K562 (cell line): ENCODE results near the gene FHIT. TPM values are rescaled to one million over a fixed set of nuclear protein-coding genes. Genes with fewer than 3 reads are reported as not detected.

Experiments
- ATAC-seq: fragments of 200-7000 bp; cut with Tn5 transposase; 3 replicates; pipeline ENCODE4 v1.9.1; 2020; ENCODE audit warnings: moderate library complexity
- BruUV-seq: library from RNA; stranded (reverse); fragments of 400-500 nt; replicated peaks from 2 replicates; lab custom pipeline; 2021; lab: Mats Ljungman, UMichigan
- CTCF ChIA-PET: fragments of 300-600 bp; formaldehyde crosslinking; extraction: SDS; loops from one replicate; lab custom pipeline; 2021; ENCODE audit warnings: low intra/inter-chr PET ratio; lab: Yijun Ruan, JAX
- POLR2A ChIA-PET: fragments of 300-600, 350-650 bp; sonication (Branson Sonifier 250); formaldehyde crosslinking; extraction: SDS; loops from one replicate; lab custom pipeline; 2021; ENCODE audit warnings: antibody characterized with exemption, inconsistent platforms; lab: Yijun Ruan, JAX
- DNase-seq, 4 experiments: peaks; one replicate each; pipeline versions ENCODE4 v3.0.0 to v3.0.0-alpha.2; 2011 to 2018; ENCODE audit warnings: low spot score in 3 of 4, mixed read lengths in 3 of 4; ENCODE audit errors: extremely low read depth in 1 of 4
- FAIRE-seq: peaks from 2 replicates; lab custom pipeline; 2011; peaks lifted over from hg19 to GRCh38; lab: Jason Lieb, UNC
- H2AFZ ChIP-seq: 2 replicates; pipeline ENCODE4 v1.6.0; 2011; ENCODE audit warnings: low read depth, low read length, control low read depth, inconsistent platforms
- H3K27ac ChIP-seq: fragments of 200-600 bp; 3 replicates; pipeline ENCODE4 v1.8.0; 2011; ENCODE audit warnings: low read depth, mild to moderate bottlenecking, control low read depth, inconsistent platforms, low read length, moderate library complexity, mixed read lengths; ENCODE audit errors: extremely low read depth
- H3K27me3 ChIP-seq, 2 experiments: fragments of 300-600 bp in 1 of 2; 2 replicates in 1 of 2; 3 replicates in 1 of 2; pipeline versions ENCODE4 v1.6.0 to v1.8.0; 2011; ENCODE audit warnings: inconsistent platforms in 2 of 2, low read length in 2 of 2, mild to moderate bottlenecking in 1 of 2, mixed read lengths in 1 of 2, moderate library complexity in 1 of 2; ENCODE audit not compliant: control insufficient read depth in 2 of 2, insufficient read depth in 2 of 2
- H3K36me3 ChIP-seq: fragments of 300-600 bp; 3 replicates; pipeline ENCODE4 v1.8.0; 2011; ENCODE audit warnings: mild to moderate bottlenecking, low read length, inconsistent platforms; ENCODE audit not compliant: control insufficient read depth, insufficient read depth
- H3K4me1 ChIP-seq, 2 experiments: fragments of 200-600 bp in 1 of 2; replicated peaks in 1 of 2; 2 replicates in 1 of 2; 3 replicates in 1 of 2; pipeline versions ENCODE4 v1.5.1 to v1.8.0; 2011; ENCODE audit warnings: inconsistent platforms in 2 of 2, low read length in 2 of 2, mild to moderate bottlenecking in 1 of 2, mixed read lengths in 1 of 2, moderate library complexity in 1 of 2; ENCODE audit not compliant: control insufficient read depth in 2 of 2, insufficient read depth in 2 of 2
- H3K4me2 ChIP-seq: 2 replicates; pipeline ENCODE4 v1.6.1; 2011; ENCODE audit warnings: low read length, control low read depth, inconsistent platforms, mixed read lengths; ENCODE audit not compliant: insufficient read depth
- H3K4me3 ChIP-seq: fragments of 200-600 bp; sonication (generic), shearing (Covaris generic); 2 replicates; pipeline ENCODE4 v1.5.1; 2016; ENCODE audit warnings: control low read depth, inconsistent platforms
- H3K79me2 ChIP-seq: fragments of 200-600 bp; 3 replicates; pipeline ENCODE4 v1.8.0; 2011; ENCODE audit warnings: low read length, inconsistent platforms; ENCODE audit not compliant: control insufficient read depth, insufficient read depth
- H3K9ac ChIP-seq, 2 experiments: 2 replicates each; pipeline versions ENCODE4 v1.6.0 to v1.6.1; 2011; ENCODE audit warnings: low read depth in 2 of 2, low read length in 2 of 2, control low read depth in 1 of 2, inconsistent platforms in 1 of 2, mild to moderate bottlenecking in 1 of 2, mixed read lengths in 1 of 2; ENCODE audit not compliant: insufficient read depth in 1 of 2
- H3K9me1 ChIP-seq: one replicate; pipeline ENCODE4 v1.6.0; 2011; ENCODE audit warnings: inconsistent platforms, mild to moderate bottlenecking, low read length, moderate library complexity; ENCODE audit not compliant: control insufficient read depth, insufficient read depth
- H3K9me3 ChIP-seq: replicated peaks from 2 replicates; pipeline ENCODE4 v1.5.1; 2011; ENCODE audit warnings: low read depth, low read length, inconsistent platforms; ENCODE audit not compliant: control insufficient read depth, insufficient read depth
- H4K20me1 ChIP-seq: replicated peaks from 2 replicates; pipeline ENCODE4 v1.6.1; 2011; ENCODE audit warnings: low read length, inconsistent platforms, mixed read lengths; ENCODE audit not compliant: control insufficient read depth, insufficient read depth
- CBX8 ChIP-seq: fragments of 200-600 bp; sonication (generic); IDR thresholded peaks from 2 replicates; pipeline ENCODE4 v1.6.1; 2012; ENCODE audit warnings: borderline replicate concordance, mixed run types, low read depth, mild to moderate bottlenecking, moderate library complexity, mixed read lengths, low read length, control low read depth, inconsistent platforms; ENCODE audit not compliant: poor library complexity, severe bottlenecking; ENCODE audit errors: extremely low read depth
- FOSL1 ChIP-seq: fragments of 200-800 bp; sonication (Bioruptor generic); conservative IDR thresholded peaks from 2 replicates; pipeline ENCODE4 v1.6.1; 2016; ENCODE audit warnings: missing genetic modification characterization, missing compliant biosample characterization
- RAD21 ChIP-seq, 2 experiments: fragments of 250-450 bp in 1 of 2; fragments of 450-650 bp in 1 of 2; sonication (Bioruptor Pico) in 1 of 2; formaldehyde crosslinking in 1 of 2; IDR thresholded peaks in 1 of 2; conservative IDR thresholded peaks in 1 of 2; 2 replicates each; pipeline versions ENCODE4 v1.4.0 to v1.8.0; 2020 to 2022; ENCODE audit warnings: mild to moderate bottlenecking in 2 of 2, moderate library complexity in 1 of 2
- RB1 ChIP-seq: fragments of 450-650 bp; IDR thresholded peaks from 2 replicates; pipeline ENCODE4 v1.6.1; 2017; ENCODE audit warnings: low read depth, mild to moderate bottlenecking
- WHSC1 ChIP-seq: IDR thresholded peaks from one replicate; pipeline ENCODE4 v1.6.1; 2012; ENCODE audit warnings: low read length, control low read depth, inconsistent platforms
- ZNF165 ChIP-seq: fragments of 250-450 bp; sonication (Bioruptor Pico); IDR thresholded peaks from 2 replicates; pipeline ENCODE4 v1.4.0; 2020; ENCODE audit warnings: borderline replicate concordance
- ZNF639 ChIP-seq, 2 experiments: fragments of 200-800 bp in 1 of 2; sonication (Bioruptor generic) in 1 of 2; sonication (generic) in 1 of 2; formaldehyde crosslinking in 1 of 2; IDR thresholded peaks in 1 of 2; conservative IDR thresholded peaks in 1 of 2; 2 replicates each; pipeline versions ENCODE4 v1.5.0 to v1.6.1; 2016 to 2020; ENCODE audit warnings: missing compliant biosample characterization in 1 of 2, missing genetic modification characterization in 1 of 2, missing genetic modification reagents in 1 of 2
- ZNF77 ChIP-seq: fragments of 250-450 bp; sonication (Bioruptor Pico); IDR thresholded peaks from 2 replicates; pipeline ENCODE4 v1.5.0; 2020
- WGBS: fragments of 100-300 bp; shearing (Covaris generic); methylation state at CpG from one replicate; pipeline ENCODE4 v1.1.6; 2016; ENCODE audit warnings: low coverage, mixed read lengths; ENCODE audit not compliant: insufficient coverage; ENCODE audit errors: missing lambda C conversion rate; 5-methylcytosine and 5-hydroxymethylcytosine counted together
- in situ Hi-C: fragments of 300-500 bp; cut with MboI; formaldehyde crosslinking; loops from 4 replicates; pipeline ENCODE4 v1.15.0; 2018; ENCODE audit warnings: inconsistent platforms, mixed read lengths
- intact Hi-C: fragments of 100-400 bp; cut with micrococcal nuclease; formaldehyde crosslinking; loops from 2 replicates; pipeline ENCODE4 v1.14.2; 2022
- polyA plus RNA-seq, 8 experiments: library from polyadenylated mRNA; depleted of rRNA in 4 of 8; stranded (reverse) in 5 of 8; unstranded in 3 of 8; fragments of >200 nt; fragmentation: Nextera tagmentation in 2 of 8; fragmentation: Illumina TruSeq in 1 of 8; extraction: Ambion mirVana in 2 of 8; extraction: Trizol in 1 of 8; gene quantifications; 2 replicates each; pipeline versions ENCODE4 v1.2.1 to v1.2.3, GENCODE V29; 2011 to 2014; ENCODE audit warnings: inconsistent platforms in 1 of 8, missing spikeins in 1 of 8
- total RNA-seq, 7 experiments: library from RNA; depleted of rRNA in 6 of 7; stranded (reverse); fragments of >200 nt in 6 of 7; fragmentation: Illumina TruSeq in 2 of 7; extraction: Trizol in 2 of 7; gene quantifications; 2 replicates each; pipeline versions ENCODE4 v1.2.1 to v1.2.3, GENCODE V29; 2011 to 2021; ENCODE audit warnings: low replicate concordance in 1 of 7
- TF ChIP-seq, protein P1 (sequence below): fragments of 200-600 bp; sonication (generic); IDR thresholded peaks from one replicate; pipeline ENCODE4 v1.6.1; 2012; ENCODE audit warnings: mild to moderate bottlenecking, low read depth, low read length, inconsistent platforms

Gene FHIT
- total and polyA plus RNA-seq, 9 of the 15 experiments (the other 6 are each of a cell fraction or from before 2014, with no cell fraction given), result 1.7 to 9.1 (median 4.3) TPM

DNA sequence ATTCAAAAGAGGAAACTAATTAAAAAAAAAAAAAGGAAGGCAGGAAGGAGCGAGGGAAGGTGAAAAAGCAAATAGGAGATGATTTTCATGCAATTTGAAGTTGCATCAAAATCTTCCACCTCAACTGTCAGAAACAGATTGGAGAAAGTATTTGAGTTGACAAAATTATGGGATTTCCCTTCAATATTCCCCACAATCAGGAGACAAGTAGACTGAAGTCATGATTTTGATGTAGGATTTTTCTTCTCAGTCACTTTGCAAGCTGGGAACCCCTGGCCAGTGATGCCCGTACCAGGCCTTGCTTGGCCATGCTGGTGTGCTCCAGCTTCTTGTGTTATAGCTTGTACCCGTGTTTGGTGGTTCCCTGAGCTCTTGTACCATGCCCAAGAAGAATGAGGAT is 1347.0 kb downstream of the FHIT start:
- ChIA-PET CTCF (no interaction called here), POLR2A (no interaction called here)
- H3K4me1 ChIP-seq, result no peaks in the 10 kb centered on the region
- no peaks in the 10 kb centered on the region for H3K9me3 ChIP-seq
- in situ Hi-C loops, result no loop called here
- no peak overlapping the region for H3K4me3 ChIP-seq
- H3K36me3 ChIP-seq, result no peaks in the 10 kb centered on the region
- ATAC-seq (no peak), DNase-seq (no peak), FAIRE-seq (no peak)
- H4K20me1 ChIP-seq, result no peaks in the 10 kb centered on the region
- no peak overlapping the region for H3K27ac ChIP-seq
- no peaks in the 10 kb centered on the region for H3K79me2 ChIP-seq
- no peak overlapping the region for H2AFZ ChIP-seq
- no peak overlapping the region for H3K4me2 ChIP-seq
- intact Hi-C loops, result no loop called here
- no peaks in the 10 kb centered on the region for H3K27me3 ChIP-seq
- H3K9ac ChIP-seq, result no peak overlapping the region
- no peaks in the 10 kb centered on the region for H3K9me1 ChIP-seq
- no TSS peak for BruUV-seq
- 0% methylated on average over 1 of the region's 3 CpGs for WGBS
- no peak for TF ChIP-seq RAD21 (CRISPR knock-in tag; conservative IDR thresholded peaks at IDR 0.05 in 1 of 2, IDR thresholded peaks at IDR 0.05 in 1 of 2)
- TF ChIP-seq RB1, result no peak
- TF ChIP-seq WHSC1, result no peak
- no peak for TF ChIP-seq CBX8
- TF ChIP-seq ZNF639 (CRISPR knock-in tag; conservative IDR thresholded peaks at IDR 0.05 in 1 of 2, IDR thresholded peaks at IDR 0.05 in 1 of 2), result no peak
- TF ChIP-seq FOSL1, result no peak
- no peak for TF ChIP-seq ZNF165 (CRISPR knock-in tag)
- TF ChIP-seq, protein P1, sequence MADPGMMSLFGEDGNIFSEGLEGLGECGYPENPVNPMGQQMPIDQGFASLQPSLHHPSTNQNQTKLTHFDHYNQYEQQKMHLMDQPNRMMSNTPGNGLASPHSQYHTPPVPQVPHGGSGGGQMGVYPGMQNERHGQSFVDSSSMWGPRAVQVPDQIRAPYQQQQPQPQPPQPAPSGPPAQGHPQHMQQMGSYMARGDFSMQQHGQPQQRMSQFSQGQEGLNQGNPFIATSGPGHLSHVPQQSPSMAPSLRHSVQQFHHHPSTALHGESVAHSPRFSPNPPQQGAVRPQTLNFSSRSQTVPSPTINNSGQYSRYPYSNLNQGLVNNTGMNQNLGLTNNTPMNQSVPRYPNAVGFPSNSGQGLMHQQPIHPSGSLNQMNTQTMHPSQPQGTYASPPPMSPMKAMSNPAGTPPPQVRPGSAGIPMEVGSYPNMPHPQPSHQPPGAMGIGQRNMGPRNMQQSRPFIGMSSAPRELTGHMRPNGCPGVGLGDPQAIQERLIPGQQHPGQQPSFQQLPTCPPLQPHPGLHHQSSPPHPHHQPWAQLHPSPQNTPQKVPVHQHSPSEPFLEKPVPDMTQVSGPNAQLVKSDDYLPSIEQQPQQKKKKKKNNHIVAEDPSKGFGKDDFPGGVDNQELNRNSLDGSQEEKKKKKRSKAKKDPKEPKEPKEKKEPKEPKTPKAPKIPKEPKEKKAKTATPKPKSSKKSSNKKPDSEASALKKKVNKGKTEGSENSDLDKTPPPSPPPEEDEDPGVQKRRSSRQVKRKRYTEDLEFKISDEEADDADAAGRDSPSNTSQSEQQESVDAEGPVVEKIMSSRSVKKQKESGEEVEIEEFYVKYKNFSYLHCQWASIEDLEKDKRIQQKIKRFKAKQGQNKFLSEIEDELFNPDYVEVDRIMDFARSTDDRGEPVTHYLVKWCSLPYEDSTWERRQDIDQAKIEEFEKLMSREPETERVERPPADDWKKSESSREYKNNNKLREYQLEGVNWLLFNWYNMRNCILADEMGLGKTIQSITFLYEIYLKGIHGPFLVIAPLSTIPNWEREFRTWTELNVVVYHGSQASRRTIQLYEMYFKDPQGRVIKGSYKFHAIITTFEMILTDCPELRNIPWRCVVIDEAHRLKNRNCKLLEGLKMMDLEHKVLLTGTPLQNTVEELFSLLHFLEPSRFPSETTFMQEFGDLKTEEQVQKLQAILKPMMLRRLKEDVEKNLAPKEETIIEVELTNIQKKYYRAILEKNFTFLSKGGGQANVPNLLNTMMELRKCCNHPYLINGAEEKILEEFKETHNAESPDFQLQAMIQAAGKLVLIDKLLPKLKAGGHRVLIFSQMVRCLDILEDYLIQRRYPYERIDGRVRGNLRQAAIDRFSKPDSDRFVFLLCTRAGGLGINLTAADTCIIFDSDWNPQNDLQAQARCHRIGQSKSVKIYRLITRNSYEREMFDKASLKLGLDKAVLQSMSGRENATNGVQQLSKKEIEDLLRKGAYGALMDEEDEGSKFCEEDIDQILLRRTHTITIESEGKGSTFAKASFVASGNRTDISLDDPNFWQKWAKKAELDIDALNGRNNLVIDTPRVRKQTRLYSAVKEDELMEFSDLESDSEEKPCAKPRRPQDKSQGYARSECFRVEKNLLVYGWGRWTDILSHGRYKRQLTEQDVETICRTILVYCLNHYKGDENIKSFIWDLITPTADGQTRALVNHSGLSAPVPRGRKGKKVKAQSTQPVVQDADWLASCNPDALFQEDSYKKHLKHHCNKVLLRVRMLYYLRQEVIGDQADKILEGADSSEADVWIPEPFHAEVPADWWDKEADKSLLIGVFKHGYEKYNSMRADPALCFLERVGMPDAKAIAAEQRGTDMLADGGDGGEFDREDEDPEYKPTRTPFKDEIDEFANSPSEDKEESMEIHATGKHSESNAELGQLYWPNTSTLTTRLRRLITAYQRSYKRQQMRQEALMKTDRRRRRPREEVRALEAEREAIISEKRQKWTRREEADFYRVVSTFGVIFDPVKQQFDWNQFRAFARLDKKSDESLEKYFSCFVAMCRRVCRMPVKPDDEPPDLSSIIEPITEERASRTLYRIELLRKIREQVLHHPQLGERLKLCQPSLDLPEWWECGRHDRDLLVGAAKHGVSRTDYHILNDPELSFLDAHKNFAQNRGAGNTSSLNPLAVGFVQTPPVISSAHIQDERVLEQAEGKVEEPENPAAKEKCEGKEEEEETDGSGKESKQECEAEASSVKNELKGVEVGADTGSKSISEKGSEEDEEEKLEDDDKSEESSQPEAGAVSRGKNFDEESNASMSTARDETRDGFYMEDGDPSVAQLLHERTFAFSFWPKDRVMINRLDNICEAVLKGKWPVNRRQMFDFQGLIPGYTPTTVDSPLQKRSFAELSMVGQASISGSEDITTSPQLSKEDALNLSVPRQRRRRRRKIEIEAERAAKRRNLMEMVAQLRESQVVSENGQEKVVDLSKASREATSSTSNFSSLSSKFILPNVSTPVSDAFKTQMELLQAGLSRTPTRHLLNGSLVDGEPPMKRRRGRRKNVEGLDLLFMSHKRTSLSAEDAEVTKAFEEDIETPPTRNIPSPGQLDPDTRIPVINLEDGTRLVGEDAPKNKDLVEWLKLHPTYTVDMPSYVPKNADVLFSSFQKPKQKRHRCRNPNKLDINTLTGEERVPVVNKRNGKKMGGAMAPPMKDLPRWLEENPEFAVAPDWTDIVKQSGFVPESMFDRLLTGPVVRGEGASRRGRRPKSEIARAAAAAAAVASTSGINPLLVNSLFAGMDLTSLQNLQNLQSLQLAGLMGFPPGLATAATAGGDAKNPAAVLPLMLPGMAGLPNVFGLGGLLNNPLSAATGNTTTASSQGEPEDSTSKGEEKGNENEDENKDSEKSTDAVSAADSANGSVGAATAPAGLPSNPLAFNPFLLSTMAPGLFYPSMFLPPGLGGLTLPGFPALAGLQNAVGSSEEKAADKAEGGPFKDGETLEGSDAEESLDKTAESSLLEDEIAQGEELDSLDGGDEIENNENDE, result no peak
- TF ChIP-seq ZNF77 (CRISPR knock-in tag), result no peak
